ENCODE results near the gene BCL3.

- no peak for TF ChIP-seq CTCF (IDR thresholded peaks at IDR 0.05 in 2 of 3, conservative IDR thresholded peaks at IDR 0.05 in 1 of 3; ENCODE audit: borderline replicate concordance in 1 of 3, insufficient read depth in 1 of 3, low read depth in 2 of 3, low read length in 2 of 3)
- TF ChIP-seq POLR2A (IDR thresholded peaks at IDR 0.05; ENCODE audit: borderline replicate concordance, extremely low read depth, insufficient read depth, insufficient read length): no peak
- TF ChIP-seq POLR2AphosphoS5 (IDR thresholded peaks at IDR 0.05; ENCODE audit: low read depth, low read length): no peak
- TF ChIP-seq SIN3A (IDR thresholded peaks at IDR 0.05; ENCODE audit: low read depth): no peak
- TF ChIP-seq JUND (IDR thresholded peaks at IDR 0.05): no peak
- TF ChIP-seq SP1 (IDR thresholded peaks at IDR 0.05; ENCODE audit: low read depth): no peak
- no peak for TF ChIP-seq EZH2 (IDR thresholded peaks at IDR 0.05)
Measured at GRCh38 chr19:44789943-44790483, 41.5 kb downstream of the BCL3 start.
